ENCODE results near the gene TNNI2.

DNA sequence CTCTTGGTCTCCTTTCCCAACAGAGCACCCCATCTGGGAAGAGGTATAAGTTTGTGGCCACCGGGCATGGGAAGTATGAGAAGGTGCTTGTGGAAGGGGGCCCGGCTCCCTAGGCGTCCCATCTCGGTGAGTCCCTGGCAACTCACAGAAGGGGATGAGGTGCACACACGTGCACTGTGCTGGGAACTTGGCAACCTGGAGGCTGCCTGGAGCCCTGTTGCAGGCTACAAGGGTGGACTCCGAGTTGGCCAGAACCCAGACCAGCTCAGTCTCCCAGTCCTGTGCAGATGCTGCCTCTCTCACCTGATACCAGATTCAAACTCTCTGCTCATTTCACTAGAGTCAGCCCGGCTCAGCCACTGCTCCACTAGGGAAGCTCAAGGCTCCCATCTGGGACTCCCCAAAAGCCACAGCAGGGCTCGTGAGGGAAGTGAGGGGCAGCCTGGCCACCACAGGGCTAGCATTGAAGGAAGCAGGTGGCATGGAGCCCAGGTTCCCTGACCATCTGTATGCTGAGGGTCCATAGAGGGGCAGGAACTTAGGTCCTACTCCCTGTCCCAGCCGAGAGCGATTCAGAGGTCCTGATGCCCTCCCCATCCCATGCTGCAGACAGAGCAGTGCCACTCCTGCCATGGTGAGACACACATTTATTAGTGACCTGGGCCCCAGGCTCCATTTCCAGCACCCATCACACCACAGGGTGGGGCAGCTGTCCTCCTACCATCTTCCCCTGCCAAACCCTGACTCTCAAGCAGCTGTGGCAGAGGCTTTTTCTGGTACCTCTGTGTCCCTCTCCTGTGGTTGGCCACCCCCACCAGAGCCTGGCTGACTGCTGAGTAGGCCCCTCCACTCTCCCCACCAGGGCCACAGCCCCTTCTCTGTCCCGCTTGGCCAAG, 48.9 kb downstream of the TNNI2 start:
- TF ChIP-seq, protein P1, sequence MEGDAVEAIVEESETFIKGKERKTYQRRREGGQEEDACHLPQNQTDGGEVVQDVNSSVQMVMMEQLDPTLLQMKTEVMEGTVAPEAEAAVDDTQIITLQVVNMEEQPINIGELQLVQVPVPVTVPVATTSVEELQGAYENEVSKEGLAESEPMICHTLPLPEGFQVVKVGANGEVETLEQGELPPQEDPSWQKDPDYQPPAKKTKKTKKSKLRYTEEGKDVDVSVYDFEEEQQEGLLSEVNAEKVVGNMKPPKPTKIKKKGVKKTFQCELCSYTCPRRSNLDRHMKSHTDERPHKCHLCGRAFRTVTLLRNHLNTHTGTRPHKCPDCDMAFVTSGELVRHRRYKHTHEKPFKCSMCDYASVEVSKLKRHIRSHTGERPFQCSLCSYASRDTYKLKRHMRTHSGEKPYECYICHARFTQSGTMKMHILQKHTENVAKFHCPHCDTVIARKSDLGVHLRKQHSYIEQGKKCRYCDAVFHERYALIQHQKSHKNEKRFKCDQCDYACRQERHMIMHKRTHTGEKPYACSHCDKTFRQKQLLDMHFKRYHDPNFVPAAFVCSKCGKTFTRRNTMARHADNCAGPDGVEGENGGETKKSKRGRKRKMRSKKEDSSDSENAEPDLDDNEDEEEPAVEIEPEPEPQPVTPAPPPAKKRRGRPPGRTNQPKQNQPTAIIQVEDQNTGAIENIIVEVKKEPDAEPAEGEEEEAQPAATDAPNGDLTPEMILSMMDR (IDR thresholded peaks at IDR 0.05) = no peak
- no peak for TF ChIP-seq EP300 (IDR thresholded peaks at IDR 0.05)
